NOMO-1 treated with dmso at 0.1 percent for 144 hours (cell line): ENCODE results near the gene RIPOR2.
A peak's percentile ranks its signal among the peaks of the same experiment; 100 is the strongest.
"Not testable (repeated sequence)": the region's sequence is repeated elsewhere in the genome, so short reads cannot be mapped to it uniquely, and the experiment has no call there.

Source experiments
- DNase-seq: peaks from one replicate; lab custom pipeline; 2025; ENCODE audit not compliant: unreplicated experiment; lab: John Stamatoyannopoulos, UW

RIPOR2 gene

DNA sequence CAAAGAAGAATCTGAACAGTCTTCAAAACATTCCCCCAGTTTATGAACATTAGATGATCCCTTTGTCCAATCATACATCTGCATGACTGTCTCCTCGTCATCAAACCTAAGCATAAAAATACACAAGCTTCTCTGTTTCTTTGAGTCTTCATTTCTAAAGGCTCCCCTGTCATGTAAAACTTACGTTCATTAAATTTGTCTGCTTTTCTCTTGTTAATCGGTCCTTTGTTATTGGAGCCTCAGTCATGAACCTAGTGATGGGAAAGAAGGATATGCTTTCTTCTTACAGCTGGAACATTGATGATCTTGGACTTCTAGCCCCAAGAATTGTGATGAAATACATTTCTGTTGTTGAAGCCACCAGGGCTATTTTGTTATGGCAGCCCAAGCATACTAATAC is 18.0 kb upstream of the RIPOR2 start:
- DNase-seq, result no peak

DNA sequence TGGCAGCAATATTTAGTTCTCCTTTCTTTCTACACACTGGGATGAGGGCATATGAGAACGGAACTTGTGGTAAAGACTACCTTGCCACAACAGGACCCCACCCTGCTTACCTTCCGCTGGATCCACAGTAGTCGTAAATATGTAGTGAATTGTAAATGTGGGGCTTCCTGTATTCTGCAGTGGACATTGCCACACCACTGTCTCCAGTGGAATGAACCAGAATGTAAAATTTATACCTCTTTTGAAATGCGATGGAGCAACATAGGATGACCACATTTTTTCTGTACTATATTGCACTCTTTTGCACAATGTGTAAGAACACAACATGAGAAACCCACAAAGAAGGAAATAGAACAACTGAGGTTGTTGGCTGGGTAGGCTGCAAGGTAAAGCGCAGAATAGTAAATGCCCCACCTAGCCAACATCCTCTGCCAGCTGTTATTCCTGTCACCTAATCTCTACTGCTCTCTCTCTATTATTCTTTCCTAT is 16.1 kb upstream of the RIPOR2 start:
- peak; percentile 95 for DNase-seq

DNA sequence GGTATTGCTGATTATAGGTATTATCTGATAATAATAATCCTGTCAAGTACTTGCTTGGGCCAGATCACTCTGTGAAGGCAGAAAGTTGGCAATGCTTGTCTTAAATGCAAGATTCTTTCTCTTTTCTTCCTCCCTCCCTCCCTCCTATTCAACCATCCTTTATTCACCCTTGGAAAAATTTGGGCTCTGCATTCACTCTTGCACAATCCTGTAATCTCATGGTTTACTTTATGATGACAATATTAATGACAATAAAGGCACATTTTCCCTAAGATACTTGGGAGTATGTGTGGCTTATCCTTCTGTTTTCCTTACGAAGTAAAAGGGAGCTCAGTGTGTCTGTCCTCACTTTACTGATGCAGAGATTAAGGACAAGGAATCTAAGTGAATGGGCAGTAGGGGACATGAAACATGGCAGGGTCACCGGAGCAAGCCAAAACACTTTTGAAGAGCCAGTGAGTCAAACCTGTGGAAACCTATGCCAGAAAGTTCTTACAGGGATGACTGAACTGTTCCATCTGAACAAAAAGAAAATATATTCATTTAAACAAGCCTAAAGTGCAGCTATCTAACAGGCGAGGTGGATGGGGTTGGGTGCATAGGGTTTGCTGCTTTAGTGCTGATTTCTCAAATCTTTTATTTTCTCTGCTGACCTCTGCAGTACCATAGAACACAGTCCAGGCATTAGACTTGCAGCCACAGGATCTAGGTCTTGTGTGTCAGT is 14.6 kb upstream of the RIPOR2 start:
- DNase-seq, result no peak

DNA sequence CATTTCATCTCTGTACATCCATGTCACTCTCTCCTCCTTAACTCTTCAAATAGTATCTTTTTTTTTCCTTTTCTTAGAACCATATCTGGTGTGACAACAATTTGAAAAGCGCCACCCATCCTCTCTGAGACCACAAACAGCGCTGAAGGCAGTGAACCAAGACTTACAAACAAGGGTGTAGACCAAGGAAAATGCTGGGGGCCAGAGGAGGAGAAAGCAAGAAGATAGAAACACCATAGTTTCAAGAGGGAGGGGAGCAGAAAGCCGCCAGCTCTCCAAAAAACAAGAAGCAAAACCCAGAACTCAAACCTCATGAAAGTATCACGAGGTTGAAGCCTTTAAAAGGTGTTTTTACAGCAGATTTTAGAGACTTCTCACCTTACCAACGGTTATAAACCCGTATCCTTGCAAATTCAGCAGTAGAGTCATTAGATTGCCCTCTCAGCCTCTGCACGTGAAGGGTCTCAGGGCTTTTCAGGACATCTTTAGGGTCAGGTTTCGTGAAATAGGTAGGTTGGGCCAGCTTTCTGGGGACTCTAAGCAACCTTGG is 13.3 kb upstream of the RIPOR2 start:
- no peak for DNase-seq

DNA sequence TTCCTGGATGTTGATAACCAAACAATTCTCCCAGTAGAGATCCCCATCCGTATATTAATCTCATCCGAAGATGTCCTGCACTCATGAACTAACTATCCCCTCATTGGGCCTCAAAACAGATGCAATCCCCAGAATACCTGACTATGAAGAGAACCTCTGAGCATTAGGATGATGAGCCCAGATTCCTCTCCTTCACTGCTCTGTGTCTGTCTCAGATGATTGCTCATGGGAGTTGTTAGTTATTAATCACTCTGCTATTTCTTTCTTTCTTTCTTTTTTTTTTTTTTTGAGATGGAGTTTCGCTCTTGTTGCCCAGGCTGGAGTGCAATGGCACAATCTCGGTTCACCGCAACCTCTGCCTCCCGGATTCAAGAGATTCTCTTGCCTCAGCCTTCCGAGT is 12.5 kb upstream of the RIPOR2 start:
- DNase-seq, result not testable (repeated sequence)

DNA sequence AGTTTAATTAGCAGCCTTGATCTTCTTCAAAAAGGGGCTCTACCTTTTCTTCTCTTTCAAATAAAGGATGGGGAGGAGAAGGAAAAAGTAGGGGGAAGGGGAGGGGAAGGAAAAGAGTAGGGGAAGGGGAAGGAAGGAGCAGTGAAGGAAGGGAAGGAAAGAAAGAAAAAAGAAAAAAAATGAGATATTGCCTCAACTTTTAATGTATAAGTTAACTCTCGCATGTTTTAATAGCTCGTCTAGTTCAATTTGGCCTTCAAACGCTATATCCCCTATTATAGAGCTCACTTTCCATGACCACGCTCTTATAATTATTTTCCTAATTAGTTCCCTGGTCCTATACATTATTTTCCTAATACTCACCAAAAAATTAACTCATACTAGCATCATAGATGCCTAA is 11.9 kb upstream of the RIPOR2 start:
- no peak for DNase-seq

DNA sequence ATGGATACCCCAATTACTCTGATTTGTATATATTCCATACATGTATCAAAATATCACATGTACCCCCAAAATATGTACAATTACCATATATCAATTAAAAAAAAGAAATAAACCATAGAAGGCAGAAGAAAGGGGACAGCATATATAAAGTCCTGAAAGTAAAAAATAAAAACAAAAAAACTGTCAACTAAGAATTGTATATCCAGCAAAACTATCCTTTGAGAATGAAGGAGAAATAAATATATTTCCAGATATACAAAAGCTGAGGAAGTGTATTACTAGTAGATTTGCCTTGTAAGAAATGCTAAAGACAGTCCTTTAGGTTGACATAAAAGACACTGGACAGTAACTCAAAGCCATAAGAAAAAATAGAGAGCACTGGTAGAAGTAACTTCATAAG is 9.3 kb upstream of the RIPOR2 start:
- DNase-seq, result no peak

DNA sequence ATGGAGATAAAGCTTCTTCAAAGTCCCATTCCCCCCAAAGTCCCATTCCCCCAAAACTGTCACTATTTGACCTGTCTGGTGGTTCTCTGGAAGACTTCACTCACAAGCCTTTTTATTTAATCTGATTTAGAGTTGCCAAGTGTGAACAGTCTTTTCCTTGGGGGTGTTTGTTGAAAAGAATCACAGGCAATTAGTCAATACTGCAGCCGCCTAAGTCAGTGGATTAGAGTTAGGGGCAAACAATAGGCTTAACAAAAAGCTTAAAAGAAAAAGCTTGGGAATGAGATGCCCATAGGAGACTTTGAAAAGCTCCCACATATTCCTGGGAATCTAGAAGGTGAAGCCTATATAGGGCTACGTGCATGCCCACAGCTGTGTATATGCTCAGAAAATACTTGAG is 8.0 kb upstream of the RIPOR2 start:
- DNase-seq, result no peak

DNA sequence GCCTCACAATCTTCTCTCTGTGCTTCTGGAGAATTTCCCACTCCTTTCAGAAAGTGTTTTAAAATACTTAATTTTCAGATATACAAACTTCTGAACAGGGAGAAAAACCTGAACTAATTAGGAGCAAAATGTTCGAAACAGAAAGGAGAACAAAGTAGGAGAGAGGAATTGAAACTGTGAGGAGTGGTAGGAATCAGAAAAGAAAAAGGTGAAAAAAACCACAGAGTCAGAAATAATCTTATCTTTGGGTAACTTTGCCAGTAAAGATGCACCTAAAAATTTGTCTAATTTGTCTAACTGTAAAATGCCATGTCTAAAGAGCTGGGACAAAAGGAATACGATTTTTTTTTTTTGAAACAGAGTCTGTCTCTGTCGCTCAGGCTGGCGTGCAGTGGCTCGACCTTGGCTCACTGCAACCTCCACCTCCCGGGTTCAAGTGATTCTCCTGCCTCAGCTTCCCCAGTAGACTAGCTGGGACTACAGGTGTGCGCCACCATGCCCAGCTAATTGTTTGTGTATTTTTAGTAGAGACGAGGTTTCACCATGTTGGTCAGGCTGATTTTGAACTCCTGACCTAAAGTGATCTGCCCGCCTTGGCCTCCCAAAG is 4.7 kb upstream of the RIPOR2 start:
- no peak for DNase-seq

DNA sequence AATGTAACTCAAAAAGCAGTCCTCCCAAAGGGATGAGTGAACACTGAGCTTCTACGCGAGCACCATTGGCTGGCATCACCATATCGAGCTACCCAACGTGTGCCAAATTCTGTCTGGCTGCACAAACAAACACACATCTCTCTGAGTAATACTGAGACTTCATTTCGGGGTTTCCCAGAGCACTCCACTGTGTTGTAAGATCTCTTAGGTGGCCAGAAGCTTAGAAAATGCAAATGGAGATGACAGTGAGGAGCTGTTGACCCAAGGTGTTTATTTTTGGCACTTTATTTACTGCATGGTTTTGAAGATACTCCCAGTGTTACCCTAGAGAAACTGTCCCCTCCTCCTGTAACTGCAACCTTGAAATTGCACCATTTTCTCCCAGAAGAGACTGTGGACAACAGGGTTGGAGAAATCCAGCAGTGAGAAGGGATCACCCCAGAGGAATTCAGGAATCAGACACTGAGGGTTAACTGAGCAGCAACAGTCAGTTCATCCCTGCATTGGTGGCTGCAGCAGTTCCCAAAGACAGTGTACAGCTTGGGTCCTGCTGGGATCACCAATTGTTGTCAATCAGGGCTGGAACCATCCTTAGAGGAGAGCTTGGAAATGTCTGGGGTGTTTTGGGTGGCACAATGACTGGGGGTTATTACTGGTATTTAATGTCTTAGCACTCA is 1.0 kb upstream of the RIPOR2 start:
- no peak for DNase-seq

DNA sequence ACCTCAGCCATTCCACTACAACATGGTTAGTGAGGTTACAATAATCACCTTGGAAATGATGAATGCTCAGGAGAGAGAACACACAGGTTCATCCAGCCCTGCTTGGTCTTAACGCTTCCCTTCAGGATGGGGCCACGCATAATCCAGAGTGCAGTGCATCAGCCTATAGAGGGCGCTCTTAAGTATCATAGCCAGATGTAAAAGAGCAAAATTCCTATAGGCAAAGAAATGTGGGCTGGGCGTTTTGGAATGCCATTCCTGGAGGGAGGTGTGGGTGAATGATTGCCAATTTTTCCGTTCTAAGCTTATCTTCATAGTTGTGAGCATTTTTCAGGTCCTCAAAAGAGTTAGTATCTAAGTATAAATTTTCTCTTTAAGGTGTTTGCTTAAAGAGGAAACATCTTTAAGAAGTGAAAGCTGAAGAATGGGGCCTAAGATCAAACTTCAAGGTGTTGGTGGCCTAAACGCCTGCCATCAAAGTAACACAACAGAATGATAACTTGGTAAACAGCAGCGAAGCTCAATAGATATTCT is 1.8 kb downstream of the RIPOR2 start:
- no peak for DNase-seq

DNA sequence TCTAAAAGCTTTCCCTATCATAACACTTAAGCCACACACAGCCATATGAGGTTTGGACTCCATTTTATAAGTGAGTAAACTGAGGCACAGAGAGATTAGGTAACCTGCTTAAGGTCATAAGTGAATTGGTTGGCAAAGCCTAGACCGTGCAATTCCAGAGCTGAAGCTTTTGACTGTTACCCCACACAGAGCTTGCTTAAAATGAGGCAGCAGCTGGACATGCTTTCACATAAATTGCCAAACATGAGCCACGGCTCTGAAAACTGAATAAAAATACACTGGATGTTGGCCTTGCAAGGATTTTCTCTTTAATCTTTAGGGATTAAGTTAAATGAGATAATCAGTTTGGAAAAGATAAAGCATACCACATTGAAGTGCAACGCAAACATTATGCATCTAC is 2.5 kb downstream of the RIPOR2 start:
- DNase-seq, result no peak

DNA sequence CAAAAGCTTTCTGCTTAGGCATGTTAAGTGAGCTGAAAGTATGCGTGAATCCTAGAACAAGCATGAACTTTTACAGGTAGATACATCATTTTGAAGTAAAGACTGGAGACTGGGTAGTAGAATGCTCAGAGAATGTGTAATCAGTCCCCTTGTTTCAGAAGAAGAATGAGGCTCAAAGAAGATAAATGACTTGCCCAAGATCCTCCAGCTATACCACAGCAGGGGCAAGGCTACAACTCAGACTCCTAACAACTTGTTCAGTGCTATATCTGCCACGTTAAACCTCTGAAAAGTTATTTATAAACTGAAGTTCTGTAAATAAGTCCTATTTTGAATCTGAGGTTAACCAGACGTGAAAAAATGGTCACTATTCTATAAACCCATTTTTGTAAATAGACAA is 2.9 kb downstream of the RIPOR2 start:
- DNase-seq, result no peak

DNA sequence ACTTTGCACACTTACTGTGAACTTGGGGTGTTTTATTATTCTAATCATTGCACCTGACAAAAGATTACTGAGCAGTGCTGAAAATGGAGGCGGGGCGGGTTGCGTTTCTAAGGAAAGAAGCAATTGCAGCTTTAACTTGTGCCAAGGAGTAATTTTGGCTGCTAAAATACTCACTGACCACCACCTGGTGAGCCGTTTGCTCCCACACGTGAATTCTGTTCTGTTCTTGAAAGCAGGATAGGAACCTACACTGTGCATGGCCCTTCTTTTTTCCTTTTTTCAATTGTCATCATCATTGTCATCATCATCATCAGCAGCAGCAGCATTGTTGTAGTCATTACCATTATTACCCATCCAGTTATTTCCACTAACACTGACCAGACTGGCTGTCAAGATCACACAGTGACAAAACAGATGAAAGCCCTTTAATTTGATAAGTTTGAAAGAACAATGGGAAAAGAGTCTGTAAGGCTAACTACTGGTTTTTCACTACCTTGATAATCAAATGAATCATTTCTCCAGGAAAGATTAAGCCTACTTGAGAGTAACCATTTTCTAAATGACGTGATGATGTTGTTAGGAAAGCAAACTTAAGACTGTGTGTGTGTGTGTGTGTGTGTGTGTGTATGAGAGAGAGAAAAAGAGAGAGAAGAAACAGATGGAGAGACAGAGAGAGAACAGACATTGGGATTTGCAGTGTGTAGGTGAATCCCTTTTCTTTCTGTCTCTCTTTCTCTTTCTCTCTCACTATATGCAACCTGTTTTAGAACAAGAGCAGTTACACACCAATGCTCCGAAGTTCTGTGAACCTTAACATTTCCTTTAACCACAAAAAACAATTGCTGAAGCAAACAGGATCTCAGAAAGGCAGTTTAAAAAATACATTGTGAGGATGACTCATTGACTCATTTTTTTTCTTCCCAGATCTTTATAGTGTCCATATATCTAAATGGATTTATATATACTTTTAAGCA is 3.8 kb downstream of the RIPOR2 start:
- DNase-seq, result no peak

DNA sequence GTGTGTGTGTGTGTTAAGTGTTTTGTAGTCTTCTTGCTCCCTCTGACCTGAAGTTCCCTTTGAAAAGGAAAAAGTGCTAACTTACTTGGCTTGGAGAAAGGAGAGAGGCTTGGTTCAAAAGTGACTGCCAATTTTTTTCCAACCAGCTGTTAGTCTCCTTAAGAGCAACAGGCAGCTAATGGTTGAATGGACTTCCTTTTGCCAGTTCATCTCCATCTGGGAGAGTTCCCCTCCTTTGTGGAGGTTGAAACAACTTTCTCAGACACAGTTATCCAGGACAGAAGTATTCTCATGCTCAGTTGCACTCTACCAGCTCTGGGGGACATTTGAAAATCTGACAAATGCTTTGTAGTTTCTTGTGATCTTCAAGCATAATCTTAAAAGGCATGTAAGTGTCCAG is 4.5 kb downstream of the RIPOR2 start:
- no peak for DNase-seq

DNA sequence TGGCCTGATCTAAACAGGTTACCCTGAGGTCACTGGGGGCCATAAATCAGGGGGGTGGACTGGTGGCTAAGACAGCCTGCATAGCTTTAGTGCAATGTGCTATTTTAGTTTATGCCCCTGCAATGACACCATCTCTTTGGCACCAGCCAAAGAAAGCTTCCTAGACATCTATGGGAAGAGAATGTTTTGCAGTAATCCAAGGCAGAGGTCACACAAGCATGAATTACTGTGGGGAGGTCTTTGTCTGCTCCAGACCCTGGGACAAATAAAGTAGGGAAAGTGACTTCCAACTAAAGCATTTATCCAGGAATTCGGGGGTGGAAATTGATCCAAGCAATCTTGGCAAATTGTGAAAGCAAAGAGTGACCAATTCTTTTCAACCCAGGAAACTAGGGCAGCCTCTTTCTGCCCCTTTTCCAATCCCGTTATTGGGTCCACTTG is 5.3 kb downstream of the RIPOR2 start:
- DNase-seq, result no peak

DNA sequence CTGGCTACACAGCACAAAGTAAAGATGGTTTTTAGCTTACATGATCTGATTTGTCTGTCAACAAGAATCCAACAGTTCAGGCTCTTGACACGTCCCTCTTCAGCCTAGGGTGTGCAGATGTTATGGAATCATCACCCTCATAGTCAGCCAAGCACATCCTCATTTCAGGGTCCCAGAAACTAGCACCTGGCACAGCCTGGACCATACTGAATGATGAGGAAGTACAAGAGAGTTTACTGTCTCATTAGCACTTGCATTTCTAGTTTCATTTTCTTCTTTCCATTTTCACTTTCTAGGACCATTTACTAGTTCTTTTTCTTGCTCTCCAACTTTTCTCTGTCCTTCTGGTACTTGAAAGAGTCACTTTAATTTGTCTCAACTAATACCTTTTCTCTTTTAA is 6.5 kb downstream of the RIPOR2 start:
- DNase-seq, result peak; percentile 68

DNA sequence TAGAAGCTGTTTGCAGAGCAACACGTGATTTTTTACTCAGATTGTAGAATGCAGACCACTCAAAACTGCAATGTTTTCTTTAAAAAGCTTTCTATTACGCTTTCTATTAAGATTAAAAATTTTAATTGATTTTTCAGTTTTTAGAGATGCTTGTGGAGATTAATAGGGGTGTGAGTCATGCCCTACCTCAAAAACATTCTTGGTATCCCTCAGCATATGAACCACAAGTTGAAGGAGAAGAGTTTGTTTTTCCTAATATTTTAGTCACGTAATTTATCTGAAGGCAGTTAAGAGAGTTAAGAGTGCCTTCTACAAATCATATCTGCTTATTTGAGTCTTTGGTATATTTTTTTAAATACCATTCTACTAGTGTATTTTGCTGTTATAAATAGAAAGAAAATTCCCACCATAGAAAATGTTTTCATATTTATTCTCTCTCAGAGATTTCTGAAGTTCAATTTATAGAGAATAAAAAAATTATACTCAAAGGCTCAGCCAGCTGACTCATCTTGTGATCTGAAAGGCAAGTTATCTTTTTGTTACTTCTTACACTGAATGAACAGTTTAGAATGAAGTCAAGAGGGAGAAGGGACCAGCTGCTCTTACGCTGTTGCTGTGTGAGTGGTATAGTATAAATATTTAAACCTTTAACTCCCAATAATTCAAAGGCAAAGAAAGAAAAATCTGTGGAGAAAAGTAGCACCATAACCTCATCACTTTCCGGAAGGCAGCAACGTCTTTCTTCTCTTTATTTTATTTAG is 7.6 kb downstream of the RIPOR2 start:
- no peak for DNase-seq

DNA sequence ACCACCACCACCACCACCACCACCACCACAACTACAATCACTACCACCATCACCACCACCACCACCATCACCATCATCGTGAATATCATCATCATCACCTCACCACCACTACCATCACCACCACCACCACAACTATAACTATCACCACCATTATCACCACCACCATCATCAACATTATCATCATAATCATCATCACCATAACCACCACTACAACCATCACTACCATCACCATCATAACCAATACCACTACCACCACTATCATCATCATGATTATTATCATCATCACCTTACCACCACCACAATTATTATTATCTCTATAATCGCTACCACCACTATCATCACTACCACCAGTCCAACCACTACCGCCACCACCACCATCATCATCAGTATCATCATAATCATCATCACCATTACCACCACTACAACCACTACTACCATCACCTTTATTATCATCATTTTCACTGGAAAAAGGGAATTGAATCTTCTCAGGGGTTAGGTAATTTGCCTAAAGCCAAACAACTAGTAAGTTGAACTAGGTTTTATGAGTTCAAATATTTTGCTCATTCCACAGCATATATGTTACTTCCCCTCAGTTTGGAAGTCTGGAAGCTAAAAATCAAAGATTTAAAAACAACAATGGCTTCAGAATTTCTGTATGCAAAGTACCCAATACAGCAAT is 8.3 kb downstream of the RIPOR2 start:
- no peak for DNase-seq
